HL-60 (cell line): ENCODE measurements around the gene SECISBP2L.

ENCODE experiments used
- CTCF ChIP-seq: IDR thresholded peaks from one replicate; pipeline ENCODE4 v1.5.1; 2011; ENCODE audit warnings: low read length, control low read depth, inconsistent platforms; ENCODE audit not compliant: insufficient read depth
- GABPA ChIP-seq: IDR thresholded peaks from 2 replicates; pipeline ENCODE4 v1.6.1; 2012; ENCODE audit warnings: low read depth
- POLR2AphosphoS5 ChIP-seq: IDR thresholded peaks from 2 replicates; pipeline ENCODE4 v1.6.1; 2012; ENCODE audit warnings: low read depth
- SPI1 ChIP-seq: IDR thresholded peaks from 2 replicates; pipeline ENCODE4 v1.6.1; 2012; ENCODE audit warnings: low read depth, mild to moderate bottlenecking, borderline replicate concordance
- TF ChIP-seq, protein P1 (sequence below): IDR thresholded peaks from 2 replicates; pipeline ENCODE4 v1.6.1; 2012; ENCODE audit warnings: low read depth; ENCODE audit not compliant: insufficient replicate concordance

DNA sequence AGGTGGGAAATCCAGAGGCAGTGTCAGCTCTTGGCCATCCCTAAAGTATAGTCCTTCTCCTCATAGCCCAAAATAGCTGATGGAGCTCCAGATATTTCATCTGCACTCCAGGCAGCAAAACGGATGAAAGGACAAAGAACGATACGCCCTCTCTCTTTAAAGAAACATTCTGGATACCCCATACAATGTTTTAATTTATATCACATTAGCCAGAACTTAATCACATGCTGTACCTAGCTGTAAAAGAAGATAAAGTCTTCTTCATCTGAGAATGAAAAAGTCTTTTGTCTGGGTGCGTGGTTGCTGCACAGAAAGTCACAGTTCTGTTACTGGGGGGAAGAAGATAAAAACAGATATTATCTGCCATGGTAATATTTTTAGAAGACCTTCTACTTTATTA is 78.2 kb downstream of the SECISBP2L start:
- TF ChIP-seq CTCF (no peak), POLR2AphosphoS5 (no peak), GABPA (no peak), SPI1 (no peak)
- TF ChIP-seq, protein P1, sequence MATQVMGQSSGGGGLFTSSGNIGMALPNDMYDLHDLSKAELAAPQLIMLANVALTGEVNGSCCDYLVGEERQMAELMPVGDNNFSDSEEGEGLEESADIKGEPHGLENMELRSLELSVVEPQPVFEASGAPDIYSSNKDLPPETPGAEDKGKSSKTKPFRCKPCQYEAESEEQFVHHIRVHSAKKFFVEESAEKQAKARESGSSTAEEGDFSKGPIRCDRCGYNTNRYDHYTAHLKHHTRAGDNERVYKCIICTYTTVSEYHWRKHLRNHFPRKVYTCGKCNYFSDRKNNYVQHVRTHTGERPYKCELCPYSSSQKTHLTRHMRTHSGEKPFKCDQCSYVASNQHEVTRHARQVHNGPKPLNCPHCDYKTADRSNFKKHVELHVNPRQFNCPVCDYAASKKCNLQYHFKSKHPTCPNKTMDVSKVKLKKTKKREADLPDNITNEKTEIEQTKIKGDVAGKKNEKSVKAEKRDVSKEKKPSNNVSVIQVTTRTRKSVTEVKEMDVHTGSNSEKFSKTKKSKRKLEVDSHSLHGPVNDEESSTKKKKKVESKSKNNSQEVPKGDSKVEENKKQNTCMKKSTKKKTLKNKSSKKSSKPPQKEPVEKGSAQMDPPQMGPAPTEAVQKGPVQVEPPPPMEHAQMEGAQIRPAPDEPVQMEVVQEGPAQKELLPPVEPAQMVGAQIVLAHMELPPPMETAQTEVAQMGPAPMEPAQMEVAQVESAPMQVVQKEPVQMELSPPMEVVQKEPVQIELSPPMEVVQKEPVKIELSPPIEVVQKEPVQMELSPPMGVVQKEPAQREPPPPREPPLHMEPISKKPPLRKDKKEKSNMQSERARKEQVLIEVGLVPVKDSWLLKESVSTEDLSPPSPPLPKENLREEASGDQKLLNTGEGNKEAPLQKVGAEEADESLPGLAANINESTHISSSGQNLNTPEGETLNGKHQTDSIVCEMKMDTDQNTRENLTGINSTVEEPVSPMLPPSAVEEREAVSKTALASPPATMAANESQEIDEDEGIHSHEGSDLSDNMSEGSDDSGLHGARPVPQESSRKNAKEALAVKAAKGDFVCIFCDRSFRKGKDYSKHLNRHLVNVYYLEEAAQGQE, result no peak
